SK-N-MC (cell line): ENCODE results near the gene RAB7B.

Experiments used
- DNase-seq: peaks from one replicate; pipeline ENCODE4 v3.0.0-alpha.2; 2011; ENCODE audit warnings: low read depth, low spot score
- H3K27ac ChIP-seq: fragments of 200-600 bp; sonication (generic); 2 replicates; pipeline ENCODE4 v1.5.1; 2016; ENCODE audit warnings: mixed run types
- H3K36me3 ChIP-seq: fragments of 200-600 bp; sonication (generic); 2 replicates; pipeline ENCODE4 v1.6.1; 2017; ENCODE audit warnings: antibody characterized with exemption, low read length, mixed read lengths; ENCODE audit not compliant: insufficient read depth
- H3K4me3 ChIP-seq: fragments of 200-600 bp; sonication (generic); 2 replicates; pipeline ENCODE4 v1.5.1; 2016
- H3K9ac ChIP-seq: fragments of 200-600 bp; sonication (generic); 2 replicates; pipeline ENCODE4 v1.8.0; 2017; ENCODE audit warnings: mixed run types, mixed read lengths; ENCODE audit not compliant: insufficient read length
- H3K9me3 ChIP-seq: fragments of 200-600 bp; sonication (generic); 2 replicates; pipeline ENCODE4 v1.6.1; 2017; ENCODE audit warnings: low read depth, mild to moderate bottlenecking, antibody characterized with exemption, low read length, moderate library complexity, mixed read lengths
- EZH2 ChIP-seq: fragments of 200-600 bp; sonication (generic); IDR thresholded peaks from one replicate; pipeline ENCODE4 v1.6.1; 2017; ENCODE audit warnings: antibody characterized with exemption
- FOXP2 ChIP-seq: optimal IDR thresholded peaks from 2 replicates; pipeline ENCODE3; 2011; ENCODE audit warnings: mild to moderate bottlenecking, moderate library complexity; ENCODE audit not compliant: insufficient read depth; ENCODE audit errors: extremely low read length, control extremely low read depth
- POLR2AphosphoS5 ChIP-seq: IDR thresholded peaks from 2 replicates; pipeline ENCODE4 v1.6.1; 2012; ENCODE audit warnings: mild to moderate bottlenecking, low read depth, low read length, borderline replicate concordance

RAB7B gene

DNA sequence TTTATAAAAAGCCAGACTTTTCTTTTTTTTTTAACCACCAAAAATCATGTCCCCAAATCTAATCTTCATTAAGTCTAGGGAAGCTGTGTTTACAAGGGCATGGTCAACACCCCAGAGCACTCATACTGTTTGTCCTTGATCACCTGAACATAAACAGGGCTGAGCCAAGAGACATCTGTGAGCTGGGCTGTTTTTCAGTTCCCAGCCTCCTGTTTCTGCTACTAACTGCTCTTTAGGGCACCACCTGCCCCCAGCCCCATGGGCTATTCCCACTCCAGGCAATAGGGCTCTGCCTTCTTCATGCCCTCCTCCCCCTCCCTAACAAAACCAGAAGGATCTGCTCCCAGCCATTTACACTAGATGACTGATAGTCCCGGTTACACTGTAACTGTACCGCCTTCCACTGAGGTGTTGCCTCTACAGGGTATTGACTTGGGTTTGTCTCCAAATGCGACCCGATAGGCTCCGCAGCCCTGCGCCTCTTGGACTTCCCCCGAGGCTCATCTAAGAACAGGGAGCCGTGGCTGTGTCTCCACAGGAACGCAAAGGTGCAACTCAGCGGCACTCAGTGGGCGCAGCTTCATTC is 48.3 kb downstream of the RAB7B start:
- Histone ChIP-seq H3K9me3 (no peaks in the 10 kb centered on the region), H3K9ac (no peak overlapping the region), H3K36me3 (no peaks in the 10 kb centered on the region), H3K4me3 (no peak overlapping the region), H3K27ac (no peak overlapping the region)
- TF ChIP-seq EZH2 = no peak
- TF ChIP-seq FOXP2 = no peak
- TF ChIP-seq POLR2AphosphoS5 = no peak
- DNase-seq = no peak

DNA sequence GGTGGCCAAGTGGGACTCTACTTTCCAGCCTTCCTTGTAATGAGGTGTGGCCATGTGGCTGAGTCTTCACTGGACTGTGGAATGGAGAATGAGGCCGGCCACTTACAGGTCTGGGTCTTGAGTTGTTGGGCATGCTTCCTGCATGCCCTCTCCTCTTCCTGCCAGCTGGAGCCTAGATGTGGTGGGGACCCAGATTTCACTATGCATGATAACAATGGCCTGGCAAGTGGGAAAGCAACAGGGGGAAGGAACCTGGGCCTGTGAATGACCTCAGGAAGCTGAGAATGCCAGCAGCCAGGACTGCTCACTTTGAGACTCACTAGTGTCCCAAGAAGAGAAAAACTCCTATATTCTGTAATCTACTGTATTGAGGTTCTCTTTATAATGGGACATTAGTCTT is 51.4 kb downstream of the RAB7B start:
- H3K27ac ChIP-seq = no peak overlapping the region
- no peaks in the 10 kb centered on the region for H3K36me3 ChIP-seq
- H3K9me3 ChIP-seq = no peaks in the 10 kb centered on the region
- no peak for TF ChIP-seq FOXP2
- TF ChIP-seq EZH2 = no peak
- TF ChIP-seq POLR2AphosphoS5 = no peak
- no peak overlapping the region for H3K9ac ChIP-seq
- no peak overlapping the region for H3K4me3 ChIP-seq
- DNase-seq = no peak

DNA sequence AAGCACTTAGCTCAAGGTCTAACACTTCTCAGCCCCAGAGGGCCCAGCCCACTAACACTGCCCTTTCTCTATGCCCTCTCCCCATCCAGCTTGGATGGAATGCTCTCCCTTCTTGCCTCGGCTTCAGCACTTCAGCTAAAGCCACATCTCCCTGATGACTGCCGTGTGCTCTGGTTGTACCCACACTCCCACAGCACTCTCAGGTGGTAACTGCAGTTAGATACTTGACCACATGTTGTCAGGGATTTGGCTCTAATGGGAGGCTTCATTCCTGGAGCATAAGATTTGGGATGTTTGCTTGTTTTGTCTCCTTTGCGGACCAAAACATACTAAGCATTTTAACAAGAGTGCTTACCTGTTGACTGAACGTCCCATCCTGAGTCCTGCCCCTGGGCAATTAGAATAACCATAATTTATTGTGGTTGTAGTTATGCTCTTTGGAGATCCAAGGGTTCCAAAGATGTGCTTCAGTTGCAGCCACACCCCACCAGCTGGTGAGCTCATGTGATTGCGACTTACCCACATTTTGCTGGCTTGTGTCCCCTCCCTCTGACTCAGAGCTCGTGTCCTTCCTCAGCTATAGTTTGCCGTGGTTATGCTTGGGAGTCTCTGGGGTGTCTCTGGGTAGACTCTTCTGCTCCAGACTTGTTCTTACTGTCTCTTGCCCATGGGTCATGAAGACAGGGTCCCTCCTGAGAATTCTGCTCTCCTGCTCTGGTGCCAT is 52.2 kb downstream of the RAB7B start:
- Histone ChIP-seq H3K27ac (no peak overlapping the region), H3K36me3 (no peaks in the 10 kb centered on the region), H3K4me3 (no peak overlapping the region), H3K9me3 (no peaks in the 10 kb centered on the region), H3K9ac (no peak overlapping the region)
- DNase-seq = no peak
- TF ChIP-seq EZH2 (no peak), POLR2AphosphoS5 (no peak), FOXP2 (no peak)

DNA sequence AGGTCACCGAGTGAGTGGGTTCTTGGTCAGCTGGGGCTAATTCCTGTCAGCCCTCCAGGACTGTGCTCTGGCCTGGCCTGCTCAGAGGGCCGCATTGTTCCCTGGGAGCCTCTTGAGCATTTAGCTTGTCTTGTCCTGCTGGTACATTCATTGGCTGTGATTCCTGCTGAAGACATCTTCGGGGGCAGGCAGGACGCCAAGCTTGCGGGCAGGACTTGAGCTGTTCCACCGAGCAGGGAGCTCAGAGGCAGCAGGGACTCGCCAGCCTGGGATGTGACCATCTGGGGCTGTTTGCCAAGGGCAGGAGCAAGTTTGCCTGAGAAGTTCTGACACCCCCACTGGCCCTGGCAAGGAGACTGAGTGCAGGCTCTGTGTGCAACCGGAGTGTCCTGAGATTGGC is 52.9 kb downstream of the RAB7B start:
- TF ChIP-seq FOXP2 (no peak), EZH2 (no peak), POLR2AphosphoS5 (no peak)
- Histone ChIP-seq H3K4me3 (no peak overlapping the region), H3K27ac (no peak overlapping the region), H3K9ac (no peak overlapping the region), H3K9me3 (no peaks in the 10 kb centered on the region), H3K36me3 (no peaks in the 10 kb centered on the region)
- no peak for DNase-seq

DNA sequence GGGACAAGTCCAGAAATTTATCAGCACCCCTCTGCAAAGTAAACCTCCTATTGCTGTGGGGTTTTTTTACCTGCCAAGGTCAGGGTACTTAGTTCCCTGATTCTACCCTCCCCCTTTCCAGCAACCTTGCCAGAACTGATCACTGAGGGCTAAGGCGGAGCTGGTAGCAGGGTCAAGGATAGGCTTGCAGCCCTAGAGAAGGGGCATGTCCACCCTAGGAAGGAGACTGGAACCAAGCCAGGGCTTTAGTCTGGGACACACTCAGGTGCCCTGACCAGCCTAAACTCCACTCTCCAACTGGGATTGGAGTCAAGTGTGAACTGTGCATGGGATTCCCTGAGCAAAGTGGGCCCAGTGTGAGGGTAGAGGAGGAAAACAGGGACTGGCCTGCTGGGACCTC is 53.4 kb downstream of the RAB7B start:
- no peak for TF ChIP-seq EZH2
- no peak for TF ChIP-seq FOXP2
- TF ChIP-seq POLR2AphosphoS5 = no peak
- Histone ChIP-seq H3K4me3 (no peak overlapping the region), H3K9me3 (no peaks in the 10 kb centered on the region), H3K9ac (no peak overlapping the region), H3K36me3 (no peaks in the 10 kb centered on the region), H3K27ac (no peak overlapping the region)
- DNase-seq = no peak

DNA sequence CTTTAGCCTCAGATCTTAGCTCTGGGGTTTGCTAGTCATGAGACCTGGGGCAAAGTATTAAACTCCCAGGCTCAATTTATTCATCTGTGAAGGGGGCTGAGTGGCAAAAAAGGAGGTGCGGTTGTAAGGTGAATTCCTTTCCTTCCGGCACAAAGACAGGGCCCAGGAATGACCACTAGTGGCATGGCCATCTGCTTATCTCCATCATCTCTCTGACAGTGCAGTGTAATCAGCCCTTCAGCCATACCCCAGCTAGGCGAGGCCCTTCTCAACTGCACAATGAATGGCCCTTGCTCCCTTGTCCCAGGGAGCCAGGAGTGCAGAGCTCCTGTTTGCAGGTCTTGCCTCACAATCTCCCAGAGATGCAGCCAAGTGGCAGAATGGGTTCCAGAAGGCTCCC is 54.3 kb downstream of the RAB7B start:
- no peak for TF ChIP-seq EZH2
- TF ChIP-seq FOXP2 = no peak
- no peak for TF ChIP-seq POLR2AphosphoS5
- H3K9me3 ChIP-seq = no peaks in the 10 kb centered on the region
- no peak for DNase-seq
- no peaks in the 10 kb centered on the region for H3K36me3 ChIP-seq
- H3K9ac ChIP-seq = no peak overlapping the region
- no peak overlapping the region for H3K27ac ChIP-seq
- H3K4me3 ChIP-seq = no peak overlapping the region

DNA sequence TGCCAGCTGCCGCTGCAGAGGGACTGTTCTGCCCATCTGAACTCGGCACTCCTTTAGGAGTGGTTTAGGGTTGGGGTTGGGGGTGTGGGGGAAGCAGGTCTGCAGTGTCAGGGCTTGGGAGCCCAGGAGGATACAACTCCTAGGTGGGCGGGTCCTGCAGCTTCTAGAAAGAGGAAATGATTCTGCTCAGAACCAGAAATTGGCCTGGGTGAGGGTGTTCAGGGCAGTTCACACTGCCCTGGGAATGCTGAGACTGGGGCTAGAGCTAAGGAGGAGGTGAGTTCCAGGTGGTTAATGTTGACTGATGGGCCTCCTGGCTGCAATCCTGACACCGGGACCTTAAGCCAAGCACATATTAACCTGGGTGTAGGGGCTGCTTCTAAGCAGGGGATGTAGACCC is 55.2 kb downstream of the RAB7B start:
- H3K36me3 ChIP-seq = no peaks in the 10 kb centered on the region
- DNase-seq = no peak
- H3K9me3 ChIP-seq = no peaks in the 10 kb centered on the region
- no peak overlapping the region for H3K9ac ChIP-seq
- no peak overlapping the region for H3K27ac ChIP-seq
- no peak overlapping the region for H3K4me3 ChIP-seq
- no peak for TF ChIP-seq EZH2
- TF ChIP-seq POLR2AphosphoS5 = no peak
- no peak for TF ChIP-seq FOXP2

DNA sequence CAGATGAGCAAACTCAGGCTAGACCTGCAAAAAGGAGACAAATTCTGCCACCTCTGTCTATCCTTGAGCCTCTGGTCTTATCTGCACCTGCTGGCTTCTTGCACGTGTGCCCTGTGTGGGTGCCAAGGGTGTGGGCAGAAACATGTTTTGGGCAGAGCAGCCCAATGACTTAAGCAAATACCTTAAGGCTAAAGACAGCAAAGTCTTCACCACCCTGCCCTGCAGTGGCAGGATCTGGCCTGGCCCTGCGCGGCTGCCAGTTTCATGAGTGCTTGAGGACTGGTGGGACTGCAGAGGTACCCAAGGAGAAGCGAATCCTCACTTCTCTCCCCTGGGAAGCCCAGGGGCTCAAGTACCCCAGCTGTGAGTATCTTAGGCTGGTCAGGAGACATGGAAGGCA is 56.2 kb downstream of the RAB7B start:
- Histone ChIP-seq H3K36me3 (no peaks in the 10 kb centered on the region), H3K27ac (no peak overlapping the region), H3K9ac (no peak overlapping the region), H3K4me3 (no peak overlapping the region), H3K9me3 (no peaks in the 10 kb centered on the region)
- TF ChIP-seq FOXP2 (no peak), EZH2 (no peak), POLR2AphosphoS5 (no peak)
- no peak for DNase-seq

DNA sequence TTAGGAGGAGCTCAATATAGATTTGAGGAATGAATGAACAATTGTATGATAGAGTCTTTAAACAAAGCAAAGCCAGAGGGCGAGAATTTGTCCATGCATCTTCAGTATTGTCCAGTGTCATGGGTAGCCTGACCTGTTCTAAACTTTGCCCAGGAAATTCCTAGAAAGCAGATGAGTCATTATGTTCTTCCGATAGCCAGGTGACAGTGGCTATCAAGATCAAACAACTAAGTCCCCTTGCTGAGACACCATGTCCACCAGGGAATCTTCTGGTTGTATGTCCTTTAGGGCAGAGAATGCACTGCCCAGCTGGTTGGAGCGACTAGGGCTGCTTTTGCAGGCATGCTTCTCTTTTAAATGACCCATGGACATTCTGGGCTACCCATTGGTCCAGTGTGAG is 58.1 kb downstream of the RAB7B start:
- H3K36me3 ChIP-seq = no peaks in the 10 kb centered on the region
- no peak overlapping the region for H3K9ac ChIP-seq
- no peaks in the 10 kb centered on the region for H3K9me3 ChIP-seq
- no peak for DNase-seq
- no peak overlapping the region for H3K27ac ChIP-seq
- TF ChIP-seq POLR2AphosphoS5 (no peak), EZH2 (no peak), FOXP2 (no peak)
- H3K4me3 ChIP-seq = no peak overlapping the region
